Spleen (tissue), 7 donors: ENCODE measurements around the gene HFM1.

Source experiments
- POLR2A ChIP-seq, 3 donors: fragments of 450-650 bp; IDR thresholded peaks; one replicate each; pipeline ENCODE4 v1.5.1; 2017; ENCODE audit warnings: antibody characterized with exemption in 3 of 3, mild to moderate bottlenecking in 1 of 3
- POLR2AphosphoS5 ChIP-seq, 3 donors: sonication (generic); formaldehyde crosslinking; IDR thresholded peaks; one replicate each; pipeline ENCODE4 v1.5.1; 2017; ENCODE audit warnings: antibody characterized with exemption in 3 of 3
- TF ChIP-seq, protein P1 (sequence below), 11 experiments: fragments of 200-600 bp in 7 of 11; fragments of 450-650 bp in 4 of 11; sonication (generic) in 4 of 11; IDR thresholded peaks in 8 of 11; conservative IDR thresholded peaks in 3 of 11; 1 replicate in 7 of 11; 2 replicates in 4 of 11; pipeline versions ENCODE4 v1.4.0 to v1.8.0; 2016 to 2021; ENCODE audit warnings: antibody characterized with exemption in 11 of 11, inconsistent platforms in 4 of 11, mild to moderate bottlenecking in 1 of 11
- donor health status: DM: no; HTN: no; CAD: no; lungs with moderate emphysema.
- donor health status: DM: no; HTN: no; CAD: no.
- donor health status: DM: no; HTN: no; CAD: no.

- TF ChIP-seq, protein P1, sequence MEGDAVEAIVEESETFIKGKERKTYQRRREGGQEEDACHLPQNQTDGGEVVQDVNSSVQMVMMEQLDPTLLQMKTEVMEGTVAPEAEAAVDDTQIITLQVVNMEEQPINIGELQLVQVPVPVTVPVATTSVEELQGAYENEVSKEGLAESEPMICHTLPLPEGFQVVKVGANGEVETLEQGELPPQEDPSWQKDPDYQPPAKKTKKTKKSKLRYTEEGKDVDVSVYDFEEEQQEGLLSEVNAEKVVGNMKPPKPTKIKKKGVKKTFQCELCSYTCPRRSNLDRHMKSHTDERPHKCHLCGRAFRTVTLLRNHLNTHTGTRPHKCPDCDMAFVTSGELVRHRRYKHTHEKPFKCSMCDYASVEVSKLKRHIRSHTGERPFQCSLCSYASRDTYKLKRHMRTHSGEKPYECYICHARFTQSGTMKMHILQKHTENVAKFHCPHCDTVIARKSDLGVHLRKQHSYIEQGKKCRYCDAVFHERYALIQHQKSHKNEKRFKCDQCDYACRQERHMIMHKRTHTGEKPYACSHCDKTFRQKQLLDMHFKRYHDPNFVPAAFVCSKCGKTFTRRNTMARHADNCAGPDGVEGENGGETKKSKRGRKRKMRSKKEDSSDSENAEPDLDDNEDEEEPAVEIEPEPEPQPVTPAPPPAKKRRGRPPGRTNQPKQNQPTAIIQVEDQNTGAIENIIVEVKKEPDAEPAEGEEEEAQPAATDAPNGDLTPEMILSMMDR (IDR thresholded peaks at IDR 0.05 in 8 of 11, conservative IDR thresholded peaks at IDR 0.05 in 3 of 11), result no peak
- TF ChIP-seq POLR2A (IDR thresholded peaks at IDR 0.05), result no peak
- no peak for TF ChIP-seq POLR2AphosphoS5 (IDR thresholded peaks at IDR 0.05)
Measured at GRCh38 chr1:91273875-91274274, 130.8 kb downstream of the HFM1 start.
